ENCODE measurements around the gene AFMID. TPM values are rescaled to one million over a fixed set of nuclear protein-coding genes. Genes with fewer than 3 reads are reported as not detected.

The AFMID gene

Small RNAs within 50 kb of the gene (small RNA-seq; reads per million reads assigned to genes)
- gene AC087645.1 (ENCODE audit: insufficient read depth) = not detected

All from neuronal stem cell (in vitro differentiated cells).